ENCODE data around the gene TRIM44. TPM values are rescaled to one million over a fixed set of nuclear protein-coding genes. Genes with fewer than 3 reads are reported as not detected.

The TRIM44 gene
- total RNA-seq, 1 experiment from 2014 or later: 33.4 TPM

- no TSS peak for BruUV-seq (replicated peaks)
- Histone ChIP-seq H3K27ac (ENCODE audit: low read depth, low read length) (no peak overlapping the region), H3K9ac (ENCODE audit: low read length) (no peak overlapping the region), H3K27me3 (ENCODE audit: insufficient read depth, low read length) (peaks cover 18% of the 10 kb centered on the region; the same call in 1 of the 2 replicates), H3K4me2 (ENCODE audit: low read length) (no peak overlapping the region), H3K36me3 (ENCODE audit: control insufficient read depth in 1 of 2, insufficient read depth in 2 of 2, low read length in 2 of 2) (no peaks in the 10 kb centered on the region), H2AFZ (ENCODE audit: low read depth, low read length, poor library complexity, severe bottlenecking) (no peak overlapping the region), H3K9me2 (ENCODE audit: insufficient read depth) (no peaks in the 10 kb centered on the region), H3K4me1 (ENCODE audit: control insufficient read depth in 1 of 2, insufficient read depth in 2 of 2, low read length in 2 of 2) (no peaks in the 10 kb centered on the region), H3K79me2 (ENCODE audit: insufficient read depth, low read length) (no peaks in the 10 kb centered on the region), H3K9me3 (ENCODE audit: control insufficient read depth in 1 of 2, insufficient read depth in 1 of 2, low read depth in 1 of 2, low read length in 2 of 2) (no peaks in the 10 kb centered on the region), H4K20me1 (ENCODE audit: insufficient read depth) (no peaks in the 10 kb centered on the region), H3K4me3 (replicated peaks in 1 of 2; ENCODE audit: low read depth in 1 of 2, low read length in 2 of 2) (no peak overlapping the region)
- ChIA-PET RAD21 (ENCODE audit: low non-redundant PET in 1 of 2, low total read pairs in 2 of 2, uncharacterized antibody in 2 of 2, unreplicated experiment in 2 of 2) (no interaction called here), POLR2A (no interaction called here), CTCF (interaction anchor here (3.0 kb wide), 1 partner anchor 21 kb away, joined by 16 read pairs; no protein-coding TSS in a partner anchor)
- intact Hi-C loops (cut with micrococcal nuclease): no loop called here
- no peak for ATAC-seq
- no peak for DNase-seq (ENCODE audit: low read depth, low spot score)
- no peak for TF ChIP-seq RAD21 (IDR thresholded peaks at IDR 0.05; ENCODE audit: low read depth)
- TF ChIP-seq SP1 (IDR thresholded peaks at IDR 0.05; ENCODE audit: low read depth): no peak
- TF ChIP-seq EZH2phosphoT487 (IDR thresholded peaks at IDR 0.05; ENCODE audit: borderline replicate concordance): no peak
- no peak for TF ChIP-seq POLR2AphosphoS5 (IDR thresholded peaks at IDR 0.05; ENCODE audit: low read depth, low read length)
- TF ChIP-seq TCF7L2 (IDR thresholded peaks at IDR 0.05; ENCODE audit: borderline replicate concordance, extremely low read depth, insufficient read depth, insufficient read length): no peak
These were observed 180.4 kb downstream of the TRIM44 start for GRCh38 chr11:35842958-35843357.

GRCh38 chr11:35844579-35844978 is 182.0 kb downstream of the TRIM44 start:
- DNase-seq (ENCODE audit: low read depth, low spot score) (no peak), ATAC-seq (no peak)
- no peaks in the 10 kb centered on the region for H3K36me3 ChIP-seq (ENCODE audit: control insufficient read depth in 1 of 2, insufficient read depth in 2 of 2, low read length in 2 of 2)
- RAD21 ChIA-PET (ENCODE audit: low non-redundant PET in 1 of 2, low total read pairs in 2 of 2, uncharacterized antibody in 2 of 2, unreplicated experiment in 2 of 2): no interaction called here
- H3K4me2 ChIP-seq (ENCODE audit: low read length): no peak overlapping the region
- CTCF ChIA-PET: no interaction called here
- H3K27me3 ChIP-seq (ENCODE audit: insufficient read depth, low read length): peaks cover 24% of the 10 kb centered on the region; the same call in 1 of the 2 replicates
- POLR2A ChIA-PET: no interaction called here
- no peak overlapping the region for H3K4me3 ChIP-seq (replicated peaks in 1 of 2; ENCODE audit: low read depth in 1 of 2, low read length in 2 of 2)
- no peaks in the 10 kb centered on the region for H3K9me3 ChIP-seq (ENCODE audit: control insufficient read depth in 1 of 2, insufficient read depth in 1 of 2, low read depth in 1 of 2, low read length in 2 of 2)
- no TSS peak for BruUV-seq (replicated peaks)
- intact Hi-C loops (cut with micrococcal nuclease): no loop called here
- H3K79me2 ChIP-seq (ENCODE audit: insufficient read depth, low read length): no peaks in the 10 kb centered on the region
- H3K9me2 ChIP-seq (ENCODE audit: insufficient read depth): no peaks in the 10 kb centered on the region
- H3K27ac ChIP-seq (ENCODE audit: low read depth, low read length): no peak overlapping the region
- no peaks in the 10 kb centered on the region for H3K4me1 ChIP-seq (ENCODE audit: control insufficient read depth in 1 of 2, insufficient read depth in 2 of 2, low read length in 2 of 2)
- no peaks in the 10 kb centered on the region for H4K20me1 ChIP-seq (ENCODE audit: insufficient read depth)
- H2AFZ ChIP-seq (ENCODE audit: low read depth, low read length, poor library complexity, severe bottlenecking): no peak overlapping the region
- no peak overlapping the region for H3K9ac ChIP-seq (ENCODE audit: low read length)
- TF ChIP-seq SIN3A (IDR thresholded peaks at IDR 0.05; ENCODE audit: low read depth): no peak
- no peak for TF ChIP-seq MAX (IDR thresholded peaks at IDR 0.05)
- no peak for TF ChIP-seq CTCF (IDR thresholded peaks at IDR 0.05 in 2 of 3, conservative IDR thresholded peaks at IDR 0.05 in 1 of 3; ENCODE audit: borderline replicate concordance in 1 of 3, insufficient read depth in 1 of 3, low read depth in 2 of 3, low read length in 2 of 3)
- no peak for TF ChIP-seq EZH2phosphoT487 (IDR thresholded peaks at IDR 0.05; ENCODE audit: borderline replicate concordance)
- no peak for TF ChIP-seq EZH2 (IDR thresholded peaks at IDR 0.05)
- TF ChIP-seq POLR2AphosphoS5 (IDR thresholded peaks at IDR 0.05; ENCODE audit: low read depth, low read length): no peak
- TF ChIP-seq ZFX (IDR thresholded peaks at IDR 0.05): no peak
- no peak for TF ChIP-seq SP1 (IDR thresholded peaks at IDR 0.05; ENCODE audit: low read depth)
- no peak for TF ChIP-seq CEBPB (IDR thresholded peaks at IDR 0.05; ENCODE audit: low read depth)
- TF ChIP-seq EGR1 (IDR thresholded peaks at IDR 0.05; ENCODE audit: low read depth): no peak
- no peak for TF ChIP-seq RAD21 (IDR thresholded peaks at IDR 0.05; ENCODE audit: low read depth)
- TF ChIP-seq CBX3 (IDR thresholded peaks at IDR 0.05; ENCODE audit: low read depth): no peak
- no peak for TF ChIP-seq YY1 (IDR thresholded peaks at IDR 0.05; ENCODE audit: extremely low read depth, insufficient replicate concordance, low read depth, low read length)
- no peak for TF ChIP-seq ATF3 (IDR thresholded peaks at IDR 0.05)
- no peak for TF ChIP-seq FOSL1 (IDR thresholded peaks at IDR 0.05; ENCODE audit: low read depth)
- TF ChIP-seq POLR2A (IDR thresholded peaks at IDR 0.05; ENCODE audit: borderline replicate concordance, extremely low read depth, insufficient read depth, insufficient read length): no peak
- TF ChIP-seq SRF (IDR thresholded peaks at IDR 0.05; ENCODE audit: low read depth): no peak
- TF ChIP-seq JUND (IDR thresholded peaks at IDR 0.05): no peak
- TF ChIP-seq TCF7L2 (IDR thresholded peaks at IDR 0.05; ENCODE audit: borderline replicate concordance, extremely low read depth, insufficient read depth, insufficient read length): no peak

Data from HCT116 (cell line).